Measurements from ENCODE around the gene MAGI2.

The MAGI2 gene

DNA sequence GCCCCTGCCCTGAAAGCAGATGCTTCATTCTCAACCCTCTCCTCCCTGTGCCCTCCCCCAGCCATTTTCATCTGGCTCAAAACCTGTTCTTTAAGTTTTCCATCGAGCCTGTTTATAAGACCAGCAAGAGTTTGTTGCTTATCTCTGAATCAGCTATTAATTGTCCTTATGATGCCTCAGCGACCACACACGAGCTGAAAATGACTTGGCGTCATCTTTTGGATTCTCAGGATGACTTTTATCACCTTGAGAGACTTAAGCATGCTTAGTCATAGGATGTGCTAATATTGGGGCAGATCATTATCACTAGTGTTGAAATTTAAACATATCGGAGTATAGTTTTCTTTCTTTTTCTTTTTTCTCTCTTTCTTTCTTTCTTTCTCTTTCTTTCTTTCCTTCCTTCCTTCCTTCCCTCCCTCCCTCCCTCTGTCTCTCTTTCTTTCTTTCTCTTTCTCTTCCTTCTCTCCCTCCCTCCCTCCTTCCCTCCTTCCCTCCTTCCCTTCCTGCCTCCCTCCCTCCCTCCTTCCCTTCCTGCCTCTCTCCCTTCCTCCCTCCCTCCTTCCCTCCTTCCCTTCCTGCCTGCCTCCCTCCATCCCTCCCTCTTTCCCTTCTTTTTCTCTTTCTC lies 1470.4 kb downstream of the MAGI2 start:
- H3K36me3 ChIP-seq (replicated peaks), result no peaks in the 10 kb centered on the region
- no peaks in the 10 kb centered on the region for H3K27me3 ChIP-seq (replicated peaks)
- no peak overlapping the region for H3K27ac ChIP-seq
- in situ Hi-C loops (cut with HindIII; ENCODE audit: low pct_ligation_motif_present, low sequenced_read_pairs), result no loop called here
- no peak overlapping the region for H3K4me3 ChIP-seq (ENCODE audit: low read depth, low read length)
- DNase-seq, result no peak
- TF ChIP-seq, protein P1, sequence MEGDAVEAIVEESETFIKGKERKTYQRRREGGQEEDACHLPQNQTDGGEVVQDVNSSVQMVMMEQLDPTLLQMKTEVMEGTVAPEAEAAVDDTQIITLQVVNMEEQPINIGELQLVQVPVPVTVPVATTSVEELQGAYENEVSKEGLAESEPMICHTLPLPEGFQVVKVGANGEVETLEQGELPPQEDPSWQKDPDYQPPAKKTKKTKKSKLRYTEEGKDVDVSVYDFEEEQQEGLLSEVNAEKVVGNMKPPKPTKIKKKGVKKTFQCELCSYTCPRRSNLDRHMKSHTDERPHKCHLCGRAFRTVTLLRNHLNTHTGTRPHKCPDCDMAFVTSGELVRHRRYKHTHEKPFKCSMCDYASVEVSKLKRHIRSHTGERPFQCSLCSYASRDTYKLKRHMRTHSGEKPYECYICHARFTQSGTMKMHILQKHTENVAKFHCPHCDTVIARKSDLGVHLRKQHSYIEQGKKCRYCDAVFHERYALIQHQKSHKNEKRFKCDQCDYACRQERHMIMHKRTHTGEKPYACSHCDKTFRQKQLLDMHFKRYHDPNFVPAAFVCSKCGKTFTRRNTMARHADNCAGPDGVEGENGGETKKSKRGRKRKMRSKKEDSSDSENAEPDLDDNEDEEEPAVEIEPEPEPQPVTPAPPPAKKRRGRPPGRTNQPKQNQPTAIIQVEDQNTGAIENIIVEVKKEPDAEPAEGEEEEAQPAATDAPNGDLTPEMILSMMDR (IDR thresholded peaks at IDR 0.05; ENCODE audit: low read depth, low read length, missing control alignments), result no peak

DNA sequence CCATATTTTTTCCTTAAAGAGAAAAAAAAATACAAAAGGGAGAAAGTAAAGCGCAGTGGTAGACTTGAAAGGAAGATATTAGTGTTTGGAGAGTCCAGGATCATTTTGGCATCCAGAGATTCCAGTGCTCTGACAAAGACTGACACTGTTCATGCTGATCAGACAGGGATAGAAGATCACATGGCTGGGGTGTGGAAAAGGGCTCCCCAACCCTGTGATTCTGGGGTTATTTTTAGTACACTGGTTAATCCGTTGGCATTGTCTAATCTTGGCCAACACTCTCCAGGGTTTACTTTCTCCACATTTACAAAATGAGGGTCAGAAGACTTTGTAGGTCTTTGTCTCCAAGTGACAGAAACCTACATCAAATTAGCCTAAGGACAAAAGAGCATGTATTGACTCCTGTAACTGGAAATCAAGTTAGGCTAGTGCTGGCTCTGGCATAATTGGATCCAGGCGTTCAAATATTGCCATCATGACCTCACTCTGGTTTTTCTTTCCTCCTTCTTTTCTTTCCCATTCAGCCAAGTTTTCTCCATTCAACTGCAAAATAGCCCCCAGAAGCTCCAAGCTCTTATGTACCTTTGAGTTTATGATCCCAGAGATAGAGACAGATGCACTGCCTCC lies 1473.3 kb downstream of the MAGI2 start:
- in situ Hi-C loops (cut with HindIII; ENCODE audit: low pct_ligation_motif_present, low sequenced_read_pairs), result no loop called here
- DNase-seq, result no peak
- Histone ChIP-seq H3K27me3 (replicated peaks) (no peaks in the 10 kb centered on the region), H3K27ac (no peak overlapping the region), H3K4me3 (ENCODE audit: low read depth, low read length) (no peak overlapping the region), H3K36me3 (replicated peaks) (no peaks in the 10 kb centered on the region)
- TF ChIP-seq, protein P1 (IDR thresholded peaks at IDR 0.05; ENCODE audit: low read depth, low read length, missing control alignments), result no peak

DNA sequence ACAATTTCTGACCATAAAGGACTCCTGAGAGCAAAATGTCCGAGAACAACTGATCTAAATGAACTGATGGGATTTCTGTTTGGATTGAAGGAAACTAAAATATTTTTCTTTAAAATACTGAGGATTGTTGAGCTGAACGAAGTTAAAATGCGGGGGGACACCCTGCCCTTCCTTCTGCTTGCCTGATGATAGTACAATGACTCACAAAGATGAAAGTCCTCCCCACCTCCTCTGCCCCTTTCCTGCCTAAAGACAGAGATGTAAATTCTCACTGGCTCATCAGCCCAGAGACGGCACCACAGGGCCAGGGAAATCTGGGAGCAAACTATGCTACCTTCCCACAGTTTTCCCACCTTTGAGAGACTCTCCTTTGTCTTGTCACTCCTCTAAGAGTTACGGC lies 1474.2 kb downstream of the MAGI2 start:
- H3K27me3 ChIP-seq (replicated peaks), result no peaks in the 10 kb centered on the region
- H3K27ac ChIP-seq, result no peak overlapping the region
- H3K4me3 ChIP-seq (ENCODE audit: low read depth, low read length), result no peak overlapping the region
- in situ Hi-C loops (cut with HindIII; ENCODE audit: low pct_ligation_motif_present, low sequenced_read_pairs), result no loop called here
- no peaks in the 10 kb centered on the region for H3K36me3 ChIP-seq (replicated peaks)
- DNase-seq, result no peak
- TF ChIP-seq, protein P1 (IDR thresholded peaks at IDR 0.05; ENCODE audit: low read depth, low read length, missing control alignments), result no peak

DNA sequence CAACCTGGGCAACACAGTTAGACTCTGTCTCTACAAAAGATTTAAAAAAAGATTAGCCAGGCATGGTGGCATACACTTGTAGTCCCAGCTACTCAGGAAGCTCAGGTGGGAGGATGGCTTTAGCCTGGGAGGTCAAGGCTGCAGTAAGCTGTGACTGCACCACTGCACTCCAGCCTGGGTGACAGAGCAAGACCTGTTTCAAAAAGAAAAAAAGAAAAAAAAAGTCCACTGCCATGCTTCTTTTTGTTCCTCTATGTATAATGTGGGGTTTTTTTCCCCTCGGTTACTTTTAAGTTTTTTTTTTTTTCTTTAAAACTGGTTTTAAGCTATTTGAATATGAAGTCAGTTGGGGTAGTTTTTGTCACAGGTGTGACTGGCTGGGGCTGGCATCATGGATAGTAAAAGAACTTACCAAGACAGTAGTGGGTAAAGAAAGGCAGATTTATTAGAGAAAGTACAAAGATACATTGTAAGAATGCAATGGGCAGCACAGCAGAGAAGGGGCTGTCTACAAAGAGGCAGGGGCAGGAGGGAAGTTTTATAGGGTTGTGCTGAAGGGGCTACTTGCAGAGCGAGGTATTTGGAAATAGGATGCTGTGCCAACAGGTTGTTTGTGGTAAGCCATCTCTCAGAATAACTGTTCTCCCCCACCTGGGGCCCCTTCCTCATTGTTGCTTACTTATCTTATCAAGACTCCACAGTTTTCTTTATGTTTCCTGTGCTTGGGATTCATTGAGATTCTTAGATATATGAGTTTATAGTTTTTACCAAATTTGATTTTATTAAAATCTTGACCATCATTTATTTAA lies 1477.6 kb downstream of the MAGI2 start:
- TF ChIP-seq, protein P1 (IDR thresholded peaks at IDR 0.05; ENCODE audit: low read depth, low read length, missing control alignments), result no peak
- in situ Hi-C loops (cut with HindIII; ENCODE audit: low pct_ligation_motif_present, low sequenced_read_pairs), result no loop called here
- no peak overlapping the region for H3K27ac ChIP-seq

DNA sequence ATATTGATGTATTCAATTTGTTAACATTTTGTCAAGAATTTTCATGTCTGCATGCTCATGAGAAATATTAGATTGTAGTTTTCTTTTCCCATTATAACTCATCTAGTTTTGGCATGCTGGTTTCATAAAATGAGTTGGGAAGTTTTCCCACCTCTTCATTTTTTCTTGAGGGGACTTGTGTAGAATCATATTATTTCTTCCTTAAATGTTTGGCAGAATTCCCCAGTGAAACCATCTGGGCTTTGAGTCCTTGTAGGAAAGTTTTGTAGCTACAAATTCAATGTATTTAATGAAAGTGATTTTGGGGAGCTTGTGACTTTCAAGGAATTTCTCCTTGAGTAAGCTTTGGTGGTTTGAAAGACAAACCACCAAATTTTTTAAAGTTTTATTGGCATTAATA lies 1481.7 kb downstream of the MAGI2 start:
- Histone ChIP-seq H3K36me3 (replicated peaks) (no peaks in the 10 kb centered on the region), H3K27me3 (replicated peaks) (no peaks in the 10 kb centered on the region), H3K4me3 (ENCODE audit: low read depth, low read length) (no peak overlapping the region), H3K27ac (no peak overlapping the region)
- TF ChIP-seq, protein P1 (IDR thresholded peaks at IDR 0.05; ENCODE audit: low read depth, low read length, missing control alignments), result no peak
- DNase-seq, result no peak
- in situ Hi-C loops (cut with HindIII; ENCODE audit: low pct_ligation_motif_present, low sequenced_read_pairs), result no loop called here

More for the DNA sequence above, 1477.6 kb downstream of the MAGI2 start:
- no peak for DNase-seq
- no peaks in the 10 kb centered on the region for H3K27me3 ChIP-seq (replicated peaks)
- no peaks in the 10 kb centered on the region for H3K36me3 ChIP-seq (replicated peaks)
- no peak overlapping the region for H3K4me3 ChIP-seq (ENCODE audit: low read depth, low read length)
